GM12873 (cell line): Measurements from ENCODE around the gene EYA2.

Experiments used
- TF ChIP-seq, protein P1 (sequence below): IDR thresholded peaks from 2 replicates; pipeline ENCODE4 v1.5.1; 2012; ENCODE audit warnings: low read depth, mild to moderate bottlenecking, moderate library complexity, low read length, control low read depth; ENCODE audit not compliant: insufficient read depth; ENCODE audit errors: missing control alignments

The EYA2 gene

DNA sequence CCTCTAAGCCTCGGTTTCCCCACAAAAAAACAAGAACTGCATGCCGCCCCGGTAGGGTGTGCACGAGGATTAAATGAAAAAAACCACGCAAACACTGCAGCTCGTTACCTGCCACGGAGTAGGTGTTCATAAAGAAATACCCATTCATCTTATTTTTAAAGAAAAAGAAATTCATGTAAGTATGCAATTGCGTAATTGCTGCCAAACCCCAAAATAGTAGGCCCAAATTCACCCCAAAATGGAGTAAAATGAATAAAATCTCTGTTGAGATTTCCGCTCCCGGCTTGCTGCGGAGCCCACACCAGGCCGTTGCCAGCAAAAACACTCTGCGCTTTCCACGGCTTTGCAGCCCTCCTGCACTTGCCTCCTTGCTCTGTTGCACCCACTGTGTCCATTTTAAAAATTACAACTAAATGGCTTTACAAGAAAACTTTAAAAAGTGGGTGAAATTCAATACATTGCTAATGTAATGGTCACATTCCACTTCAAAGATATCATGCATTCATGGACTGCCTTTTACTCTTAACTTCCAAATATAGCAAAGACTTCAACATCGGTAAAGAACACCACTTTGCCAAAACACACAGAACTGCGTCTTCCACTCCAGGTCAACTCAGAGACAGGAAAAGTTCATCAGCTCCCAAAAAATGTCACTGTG lies 336.9 kb downstream of the EYA2 start:
- TF ChIP-seq, protein P1, sequence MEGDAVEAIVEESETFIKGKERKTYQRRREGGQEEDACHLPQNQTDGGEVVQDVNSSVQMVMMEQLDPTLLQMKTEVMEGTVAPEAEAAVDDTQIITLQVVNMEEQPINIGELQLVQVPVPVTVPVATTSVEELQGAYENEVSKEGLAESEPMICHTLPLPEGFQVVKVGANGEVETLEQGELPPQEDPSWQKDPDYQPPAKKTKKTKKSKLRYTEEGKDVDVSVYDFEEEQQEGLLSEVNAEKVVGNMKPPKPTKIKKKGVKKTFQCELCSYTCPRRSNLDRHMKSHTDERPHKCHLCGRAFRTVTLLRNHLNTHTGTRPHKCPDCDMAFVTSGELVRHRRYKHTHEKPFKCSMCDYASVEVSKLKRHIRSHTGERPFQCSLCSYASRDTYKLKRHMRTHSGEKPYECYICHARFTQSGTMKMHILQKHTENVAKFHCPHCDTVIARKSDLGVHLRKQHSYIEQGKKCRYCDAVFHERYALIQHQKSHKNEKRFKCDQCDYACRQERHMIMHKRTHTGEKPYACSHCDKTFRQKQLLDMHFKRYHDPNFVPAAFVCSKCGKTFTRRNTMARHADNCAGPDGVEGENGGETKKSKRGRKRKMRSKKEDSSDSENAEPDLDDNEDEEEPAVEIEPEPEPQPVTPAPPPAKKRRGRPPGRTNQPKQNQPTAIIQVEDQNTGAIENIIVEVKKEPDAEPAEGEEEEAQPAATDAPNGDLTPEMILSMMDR = no peak

DNA sequence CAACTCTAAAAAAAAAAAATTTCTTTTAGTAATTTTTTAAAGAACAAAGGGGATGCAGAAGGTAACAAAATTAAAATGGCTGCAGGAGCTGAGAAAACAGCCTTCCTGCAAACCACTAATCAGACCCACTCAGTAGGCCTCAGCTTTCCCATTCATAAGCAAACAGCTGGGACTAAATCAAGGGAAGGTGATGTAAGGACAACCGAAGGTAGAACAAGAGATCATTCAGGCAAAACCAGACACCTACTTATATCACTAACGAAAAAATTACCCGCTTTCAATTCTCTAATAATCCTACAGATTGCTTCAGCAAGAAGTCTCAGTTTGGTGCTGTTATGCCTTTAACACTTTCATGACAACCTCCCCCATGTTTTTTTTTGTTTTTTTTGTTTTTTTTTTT lies 337.9 kb downstream of the EYA2 start:
- TF ChIP-seq, protein P1 = no peak

DNA sequence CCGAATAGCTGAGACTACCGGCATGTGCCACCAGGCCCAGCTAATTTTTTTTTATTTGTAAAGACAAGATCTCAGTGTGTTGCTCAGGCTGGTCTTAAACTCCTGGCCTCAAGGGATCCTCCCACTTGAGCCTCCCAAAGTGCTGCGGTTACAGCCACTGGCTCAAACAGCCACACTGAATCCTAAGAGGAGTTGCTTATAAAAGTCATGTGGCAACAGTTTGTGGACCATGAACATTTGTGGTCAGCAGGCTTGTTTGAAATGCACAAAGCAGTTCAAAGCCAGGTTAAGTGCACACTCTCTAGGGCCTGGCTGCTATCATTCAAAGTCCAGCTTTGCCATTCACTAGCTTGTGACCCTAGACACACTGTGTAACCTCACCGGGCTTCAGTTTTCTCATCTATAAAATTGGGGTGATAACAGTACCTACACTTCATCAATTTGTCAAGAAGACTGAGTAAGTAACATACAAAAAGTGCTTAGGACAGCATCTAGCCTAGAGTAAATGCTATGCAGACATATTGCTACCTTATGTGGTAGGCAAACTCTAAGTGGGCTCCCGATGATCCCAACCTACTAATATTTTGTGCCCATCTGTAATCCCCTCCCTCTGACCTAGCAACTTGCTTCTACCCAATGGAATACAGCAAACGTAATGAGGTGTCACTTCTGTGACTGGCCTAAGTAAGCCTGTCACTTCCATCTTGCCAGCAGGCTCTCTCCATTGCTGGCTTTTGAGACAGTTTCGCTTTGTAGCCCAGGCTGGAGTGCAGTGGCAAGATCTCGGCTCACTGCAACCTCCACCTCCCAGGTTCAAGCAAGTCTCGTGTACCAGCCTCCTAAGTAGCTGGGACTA lies 338.9 kb downstream of the EYA2 start:
- TF ChIP-seq, protein P1 = no peak

DNA sequence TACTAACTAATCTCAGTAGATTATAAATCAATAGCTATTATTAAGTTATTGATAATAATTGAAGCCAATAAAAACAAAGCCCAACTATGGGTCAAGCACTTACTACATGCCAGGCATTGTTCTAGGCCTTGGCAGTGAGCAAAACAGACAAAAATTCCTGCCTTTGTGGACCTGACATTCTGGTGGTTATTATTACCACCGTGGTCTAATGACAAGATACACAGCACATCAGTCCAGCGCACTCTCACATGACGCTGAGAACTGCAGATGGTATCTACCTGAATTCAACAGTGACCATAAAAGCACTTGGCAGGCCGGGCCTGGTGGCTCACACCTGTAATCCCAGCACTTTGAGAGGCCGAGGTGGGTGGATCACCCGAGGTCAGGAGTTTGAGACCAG lies 340.5 kb downstream of the EYA2 start:
- TF ChIP-seq, protein P1 = no peak

DNA sequence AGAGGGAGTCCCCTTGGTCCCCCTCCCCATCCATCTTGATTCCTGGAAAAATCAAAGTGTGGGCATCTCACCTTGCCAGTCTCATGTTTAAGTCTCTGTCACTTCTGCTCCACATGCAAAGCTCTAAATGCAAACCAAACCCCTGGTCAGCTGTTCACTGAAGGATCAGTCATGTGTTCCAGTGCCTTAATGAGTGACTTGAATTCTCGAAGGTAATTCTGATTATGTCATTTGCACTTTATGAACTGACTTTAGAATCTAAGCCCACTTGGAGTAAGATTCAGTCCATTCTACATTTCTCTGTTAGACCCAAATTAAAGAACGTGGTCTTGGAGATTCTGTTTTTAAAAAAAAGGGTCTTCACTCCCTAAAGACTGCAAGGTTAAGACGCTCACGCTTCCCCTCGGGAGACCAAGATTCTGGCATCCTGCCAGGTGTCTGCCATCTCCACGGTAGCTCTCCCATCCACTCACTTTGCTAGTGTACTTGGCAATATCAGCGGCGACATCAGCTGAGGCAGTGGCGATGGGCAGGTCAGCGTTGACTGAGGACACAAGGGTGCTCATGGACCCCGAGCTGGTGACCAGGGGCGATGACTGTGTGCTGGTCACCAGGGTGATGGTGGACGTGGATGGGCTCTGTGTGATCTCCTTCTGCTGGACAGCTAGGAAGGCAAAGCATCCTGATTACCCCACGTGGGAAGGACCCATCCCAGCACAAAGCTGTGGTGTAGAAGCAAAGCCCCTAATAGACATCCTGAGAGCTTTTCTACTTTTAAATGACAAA lies 341.4 kb downstream of the EYA2 start:
- TF ChIP-seq, protein P1 = no peak

DNA sequence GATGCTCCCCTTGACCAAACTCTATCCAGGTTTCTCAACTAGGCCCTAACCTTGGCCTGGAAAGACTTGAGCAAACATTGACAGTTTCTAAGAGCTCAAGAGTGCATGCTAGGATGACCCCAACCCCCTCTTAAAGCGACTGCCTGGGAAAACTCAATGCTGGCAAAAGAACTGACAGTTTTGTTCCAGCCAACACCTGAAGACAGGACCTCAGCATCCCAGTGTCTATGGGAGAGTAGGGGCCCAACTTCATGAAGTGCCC lies 341.9 kb downstream of the EYA2 start:
- TF ChIP-seq, protein P1 = no peak

DNA sequence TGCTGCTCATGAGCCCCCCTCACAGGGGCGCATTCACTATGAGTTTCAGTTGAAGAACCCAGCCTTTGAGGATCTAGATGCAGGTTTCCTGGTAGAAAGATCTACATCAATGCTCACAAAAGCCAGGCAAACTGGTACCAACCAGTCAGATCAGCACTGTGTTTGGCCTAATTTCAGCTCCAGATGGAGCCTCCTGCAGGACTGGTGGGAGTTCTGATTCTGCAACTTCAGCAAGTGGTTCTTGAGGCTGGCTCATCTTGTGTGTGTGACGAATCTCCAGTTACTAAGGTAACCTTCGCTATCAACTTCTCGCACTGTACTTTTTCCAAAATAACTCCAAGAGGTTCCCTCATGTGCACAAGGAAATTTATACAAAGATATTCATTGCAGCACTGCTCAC lies 343.1 kb downstream of the EYA2 start:
- TF ChIP-seq, protein P1 = no peak
